ENCODE data around the gene ROBO1. TPM values are rescaled to one million over a fixed set of nuclear protein-coding genes. Genes with fewer than 3 reads are reported as not detected.

ROBO1 gene
- polyA plus RNA-seq, 1 donor (not counting 4 experiments of a cell fraction or from before 2014, with no cell fraction given) = 27.1 TPM

DNA sequence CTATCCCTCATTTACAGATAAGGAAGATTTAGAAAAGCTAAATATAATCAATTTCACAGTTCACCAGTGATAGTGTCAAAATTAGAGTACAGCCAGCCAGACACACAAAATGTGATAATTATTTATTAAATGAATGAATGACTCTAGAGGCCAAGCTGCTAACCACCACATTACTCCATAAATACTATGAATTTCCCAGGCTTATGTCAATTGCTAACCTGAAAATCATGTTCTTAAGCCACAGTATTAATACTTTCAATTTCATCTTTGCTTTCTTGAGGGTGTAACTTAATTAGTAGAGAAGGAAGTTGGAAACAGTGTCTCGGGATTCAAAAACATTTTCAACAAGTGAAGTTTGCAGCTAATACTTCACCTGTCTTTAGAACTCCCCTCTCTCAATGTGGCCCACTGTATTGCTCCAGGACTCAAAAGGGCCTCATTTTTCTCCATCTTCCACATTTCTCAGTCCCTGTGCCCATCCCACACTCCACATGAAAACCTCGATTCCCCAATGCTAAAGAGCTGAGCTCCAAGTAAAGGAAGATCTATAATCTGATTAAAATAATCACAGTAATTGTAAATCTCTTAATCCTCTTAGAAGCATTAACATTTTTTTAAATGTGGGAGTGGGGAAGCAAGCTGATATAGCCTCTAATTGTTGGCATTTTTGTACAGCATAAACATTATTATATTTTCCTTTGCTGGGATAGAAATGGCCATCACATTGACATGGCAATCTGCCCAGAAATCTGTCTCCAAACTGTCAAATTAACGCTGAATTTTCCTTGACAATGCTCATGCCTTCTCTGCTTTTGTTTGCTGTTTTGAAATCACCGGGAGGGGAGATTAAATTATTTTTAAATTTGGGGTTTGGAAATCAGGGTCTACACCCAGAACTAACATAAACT is 765.1 kb downstream of the ROBO1 start:
- H3K36me3 ChIP-seq (ENCODE audit: control insufficient read depth in 2 of 2, extremely low read depth in 1 of 2, insufficient read depth in 2 of 2, low read length in 2 of 2) = no peaks in the 10 kb centered on the region
- H3K27ac ChIP-seq (ENCODE audit: control insufficient read depth, insufficient read depth, low read length) = no peak overlapping the region
- H3K4me3 ChIP-seq (ENCODE audit: control insufficient read depth in 2 of 3, extremely low read depth in 1 of 3, insufficient read depth in 2 of 3, low read depth in 1 of 3, low read length in 3 of 3) = no peak overlapping the region
- TF ChIP-seq CTCF (optimal IDR thresholded peaks at IDR 0.05 in 1 of 3, IDR thresholded peaks at IDR 0.05 in 1 of 3, conservative IDR thresholded peaks at IDR 0.05 in 1 of 3; ENCODE audit: extremely low read depth in 1 of 3, insufficient read depth in 2 of 3, low read length in 3 of 3) (no peak), EZH2 (IDR thresholded peaks at IDR 0.05; ENCODE audit: low read length) (no peak)
- peak overlapping the region; percentile 8 for H3K4me2 ChIP-seq (ENCODE audit: control insufficient read depth, extremely low read depth, insufficient read depth, low read depth, low read length)
- H3K79me2 ChIP-seq (ENCODE audit: control insufficient read depth, insufficient read depth, low read length) = peaks cover 43% of the 10 kb centered on the region
- H2AFZ ChIP-seq (ENCODE audit: control insufficient read depth, low read length) = no peak overlapping the region
- H4K20me1 ChIP-seq (ENCODE audit: control insufficient read depth, extremely low read depth, insufficient read depth, low read length) = no peaks in the 10 kb centered on the region
- DNase-seq (ENCODE audit: low read depth, low spot score) (no peak), FAIRE-seq (no peak)
- H3K9ac ChIP-seq (ENCODE audit: control insufficient read depth, extremely low read depth, insufficient read depth, low read length) = no peak overlapping the region
- no peaks in the 10 kb centered on the region for H3K9me3 ChIP-seq (ENCODE audit: control insufficient read depth, low read depth, low read length)
- H3K27me3 ChIP-seq (ENCODE audit: control insufficient read depth, extremely low read depth, insufficient read depth, low read length) = no peaks in the 10 kb centered on the region
- H3K9me1 ChIP-seq (ENCODE audit: control insufficient read depth, extremely low read depth, insufficient read depth, low read length) = no peaks in the 10 kb centered on the region
- dilution Hi-C loops (cut with MboI; ENCODE audit: extremely low pct_ligation_motif_present, low sequenced_read_pairs) = no loop called here
- no peaks in the 10 kb centered on the region for H3K4me1 ChIP-seq (ENCODE audit: control insufficient read depth, extremely low read depth, insufficient read depth, low read length)

GRCh38 chr3:79001255-79001654 is 766.5 kb downstream of the ROBO1 start:
- peaks cover 42% of the 10 kb centered on the region for H3K79me2 ChIP-seq (ENCODE audit: control insufficient read depth, insufficient read depth, low read length)
- no peak overlapping the region for H3K9ac ChIP-seq (ENCODE audit: control insufficient read depth, extremely low read depth, insufficient read depth, low read length)
- no peaks in the 10 kb centered on the region for H3K27me3 ChIP-seq (ENCODE audit: control insufficient read depth, extremely low read depth, insufficient read depth, low read length)
- no peak for DNase-seq (ENCODE audit: low read depth, low spot score)
- H3K4me3 ChIP-seq (ENCODE audit: control insufficient read depth in 2 of 3, extremely low read depth in 1 of 3, insufficient read depth in 2 of 3, low read depth in 1 of 3, low read length in 3 of 3) = no peak overlapping the region
- no peaks in the 10 kb centered on the region for H3K4me1 ChIP-seq (ENCODE audit: control insufficient read depth, extremely low read depth, insufficient read depth, low read length)
- H3K4me2 ChIP-seq (ENCODE audit: control insufficient read depth, extremely low read depth, insufficient read depth, low read depth, low read length) = no peak overlapping the region
- H2AFZ ChIP-seq (ENCODE audit: control insufficient read depth, low read length) = no peak overlapping the region
- no peak for FAIRE-seq
- dilution Hi-C loops (cut with MboI; ENCODE audit: extremely low pct_ligation_motif_present, low sequenced_read_pairs) = no loop called here
- TF ChIP-seq EZH2 (IDR thresholded peaks at IDR 0.05; ENCODE audit: low read length) (no peak), CTCF (optimal IDR thresholded peaks at IDR 0.05 in 1 of 3, IDR thresholded peaks at IDR 0.05 in 1 of 3, conservative IDR thresholded peaks at IDR 0.05 in 1 of 3; ENCODE audit: extremely low read depth in 1 of 3, insufficient read depth in 2 of 3, low read length in 3 of 3) (no peak)
- no peaks in the 10 kb centered on the region for H3K9me1 ChIP-seq (ENCODE audit: control insufficient read depth, extremely low read depth, insufficient read depth, low read length)
- H3K9me3 ChIP-seq (ENCODE audit: control insufficient read depth, low read depth, low read length) = no peaks in the 10 kb centered on the region
- H3K27ac ChIP-seq (ENCODE audit: control insufficient read depth, insufficient read depth, low read length) = no peak overlapping the region
- no peaks in the 10 kb centered on the region for H4K20me1 ChIP-seq (ENCODE audit: control insufficient read depth, extremely low read depth, insufficient read depth, low read length)
- H3K36me3 ChIP-seq (ENCODE audit: control insufficient read depth in 2 of 2, extremely low read depth in 1 of 2, insufficient read depth in 2 of 2, low read length in 2 of 2) = no peaks in the 10 kb centered on the region
